ENCODE measurements around the gene COL5A1.

The COL5A1 gene

DNA sequence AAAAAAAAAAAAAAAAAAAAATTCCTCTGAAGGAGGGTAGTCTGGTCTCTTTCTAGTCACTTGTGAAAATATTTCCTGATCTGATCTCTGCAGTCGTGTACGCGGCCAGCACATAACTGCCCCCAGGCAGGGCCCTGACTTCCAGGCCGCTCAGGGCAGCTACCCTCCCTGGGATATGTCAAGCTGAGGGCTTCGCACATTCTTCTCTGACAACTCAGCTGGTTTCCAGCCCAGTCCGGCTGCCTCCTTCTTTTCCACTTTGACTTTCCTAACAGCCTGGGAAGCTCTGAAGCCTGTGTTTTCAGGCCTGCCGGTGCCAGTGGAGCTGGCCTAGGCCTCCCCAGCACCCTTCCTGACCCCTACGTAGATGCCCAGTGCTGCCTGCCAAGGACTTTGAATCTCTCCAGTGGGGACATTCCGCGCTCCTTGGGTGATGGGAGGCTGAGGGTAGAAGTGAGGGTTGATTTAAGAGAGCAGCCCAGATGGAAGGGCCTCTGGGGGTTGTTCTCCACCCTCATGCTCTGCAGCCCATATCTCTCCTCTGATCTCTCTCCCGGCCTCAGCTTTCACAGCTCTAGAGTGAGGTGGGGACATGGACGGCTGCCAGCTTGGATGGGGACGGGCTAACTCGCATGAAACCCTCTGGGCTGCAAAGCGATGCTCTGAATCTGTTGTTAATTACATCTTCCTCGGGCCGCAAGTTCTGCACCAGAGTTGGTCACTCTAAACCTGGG lies 20.7 kb downstream of the COL5A1 start:
- Mint-ChIP-seq H3K9me3 (no peaks in the 10 kb centered on the region), H3K27ac (peak overlapping the region; percentile 58 to 89 (median 80)), H3K4me1 (peaks cover 31% of the 10 kb centered on the region), H3K27me3 (ENCODE audit: low read depth) (no peaks in the 10 kb centered on the region), H3K36me3 (ENCODE audit: low read depth) (peaks cover 28% of the 10 kb centered on the region), H3K4me3 (peak overlapping the region; percentile 40 to 51 (median 45))
- TF ChIP-seq, protein P1, sequence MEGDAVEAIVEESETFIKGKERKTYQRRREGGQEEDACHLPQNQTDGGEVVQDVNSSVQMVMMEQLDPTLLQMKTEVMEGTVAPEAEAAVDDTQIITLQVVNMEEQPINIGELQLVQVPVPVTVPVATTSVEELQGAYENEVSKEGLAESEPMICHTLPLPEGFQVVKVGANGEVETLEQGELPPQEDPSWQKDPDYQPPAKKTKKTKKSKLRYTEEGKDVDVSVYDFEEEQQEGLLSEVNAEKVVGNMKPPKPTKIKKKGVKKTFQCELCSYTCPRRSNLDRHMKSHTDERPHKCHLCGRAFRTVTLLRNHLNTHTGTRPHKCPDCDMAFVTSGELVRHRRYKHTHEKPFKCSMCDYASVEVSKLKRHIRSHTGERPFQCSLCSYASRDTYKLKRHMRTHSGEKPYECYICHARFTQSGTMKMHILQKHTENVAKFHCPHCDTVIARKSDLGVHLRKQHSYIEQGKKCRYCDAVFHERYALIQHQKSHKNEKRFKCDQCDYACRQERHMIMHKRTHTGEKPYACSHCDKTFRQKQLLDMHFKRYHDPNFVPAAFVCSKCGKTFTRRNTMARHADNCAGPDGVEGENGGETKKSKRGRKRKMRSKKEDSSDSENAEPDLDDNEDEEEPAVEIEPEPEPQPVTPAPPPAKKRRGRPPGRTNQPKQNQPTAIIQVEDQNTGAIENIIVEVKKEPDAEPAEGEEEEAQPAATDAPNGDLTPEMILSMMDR (IDR thresholded peaks at IDR 0.05; ENCODE audit: unreplicated experiment in 3 of 3), result no peak

DNA sequence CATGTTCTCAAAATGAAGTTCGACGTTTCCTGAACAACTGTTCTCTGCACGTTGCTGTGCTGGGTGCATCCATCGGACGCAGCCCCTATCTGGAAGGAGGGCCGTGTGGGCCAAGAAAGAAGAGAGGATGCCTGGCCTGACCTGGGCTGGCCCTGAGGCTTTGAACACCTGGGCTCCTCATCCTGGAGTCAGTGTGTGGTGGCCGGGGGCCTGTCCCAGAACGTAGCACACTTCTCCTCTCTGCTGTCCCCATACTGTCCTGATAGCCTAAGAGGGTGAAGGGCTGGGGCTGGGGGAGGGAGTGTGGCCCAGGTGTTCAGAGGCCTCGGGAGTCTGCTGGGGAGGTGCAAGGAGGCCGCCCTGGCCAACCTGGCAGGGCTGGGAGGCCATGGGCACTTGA lies 21.5 kb downstream of the COL5A1 start:
- Mint-ChIP-seq H3K27ac (peak overlapping the region; percentile 58 to 89 (median 80)), H3K27me3 (ENCODE audit: low read depth) (no peaks in the 10 kb centered on the region), H3K4me3 (no peak overlapping the region), H3K36me3 (ENCODE audit: low read depth) (peaks cover 28% of the 10 kb centered on the region), H3K9me3 (no peaks in the 10 kb centered on the region), H3K4me1 (peaks cover 34% of the 10 kb centered on the region)
- TF ChIP-seq, protein P1 (IDR thresholded peaks at IDR 0.05; ENCODE audit: unreplicated experiment in 3 of 3), result no peak

DNA sequence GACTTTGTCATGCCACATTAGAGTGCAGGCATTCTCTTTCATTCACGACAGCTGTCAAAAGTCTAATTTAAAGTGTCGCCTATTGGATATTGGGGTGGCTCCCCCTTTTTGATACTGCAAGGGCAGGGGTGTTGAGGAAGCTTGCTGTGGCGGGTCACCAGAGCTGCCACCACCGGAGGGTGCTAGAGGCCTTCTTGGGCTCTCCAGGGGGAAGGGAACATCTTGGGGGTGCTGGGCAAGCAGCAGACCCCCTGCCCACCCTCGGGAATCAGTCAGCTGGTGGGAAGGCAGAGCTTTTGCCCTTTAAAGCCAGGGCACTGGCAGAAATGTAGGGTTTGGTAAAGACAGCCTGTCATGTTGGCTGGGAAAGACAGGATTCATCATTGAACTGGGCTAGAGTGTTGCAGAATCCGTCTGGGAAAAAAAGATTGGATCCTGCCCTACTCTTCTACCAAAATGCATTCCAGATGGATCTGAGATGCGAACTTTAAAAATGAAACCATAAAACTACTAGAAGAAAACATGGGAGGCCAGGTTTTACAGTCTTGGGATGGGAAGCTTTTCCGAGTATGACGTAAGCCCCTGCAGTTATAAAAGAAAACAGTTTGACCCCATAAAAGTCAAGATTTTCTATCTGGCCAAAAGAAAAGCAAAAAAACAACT lies 22.3 kb downstream of the COL5A1 start:
- Mint-ChIP-seq H3K27me3 (ENCODE audit: low read depth) (no peaks in the 10 kb centered on the region), H3K4me3 (no peak overlapping the region), H3K4me1 (peaks cover 40% of the 10 kb centered on the region), H3K36me3 (ENCODE audit: low read depth) (peaks cover 32% of the 10 kb centered on the region), H3K9me3 (no peaks in the 10 kb centered on the region), H3K27ac (no peak overlapping the region)
- TF ChIP-seq, protein P1 (IDR thresholded peaks at IDR 0.05; ENCODE audit: unreplicated experiment in 3 of 3), result no peak

DNA sequence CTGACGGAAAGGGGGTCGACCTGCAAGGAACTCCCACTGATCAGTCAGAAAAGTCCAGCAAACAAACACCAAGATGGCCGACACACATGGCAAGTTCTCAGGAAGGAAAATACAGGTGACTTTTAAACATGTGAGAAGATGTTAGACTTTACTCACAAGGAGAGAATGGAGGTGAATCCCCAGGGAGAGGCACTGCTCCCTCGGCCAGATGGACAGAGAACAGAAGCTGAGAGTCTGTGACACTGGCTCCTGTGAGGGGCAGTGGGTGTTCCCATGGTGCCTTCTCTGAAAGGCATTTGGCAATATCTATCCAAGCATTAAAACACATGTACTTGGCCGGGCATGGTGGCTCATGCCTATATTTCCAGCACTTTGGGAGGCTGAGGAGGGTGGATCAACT lies 22.8 kb downstream of the COL5A1 start:
- Mint-ChIP-seq H3K4me3 (no peak overlapping the region), H3K27ac (no peak overlapping the region), H3K27me3 (ENCODE audit: low read depth) (no peaks in the 10 kb centered on the region), H3K9me3 (no peaks in the 10 kb centered on the region), H3K36me3 (ENCODE audit: low read depth) (peaks cover 32% of the 10 kb centered on the region), H3K4me1 (peaks cover 44% of the 10 kb centered on the region)
- TF ChIP-seq, protein P1 (IDR thresholded peaks at IDR 0.05; ENCODE audit: unreplicated experiment in 3 of 3), result no peak

DNA sequence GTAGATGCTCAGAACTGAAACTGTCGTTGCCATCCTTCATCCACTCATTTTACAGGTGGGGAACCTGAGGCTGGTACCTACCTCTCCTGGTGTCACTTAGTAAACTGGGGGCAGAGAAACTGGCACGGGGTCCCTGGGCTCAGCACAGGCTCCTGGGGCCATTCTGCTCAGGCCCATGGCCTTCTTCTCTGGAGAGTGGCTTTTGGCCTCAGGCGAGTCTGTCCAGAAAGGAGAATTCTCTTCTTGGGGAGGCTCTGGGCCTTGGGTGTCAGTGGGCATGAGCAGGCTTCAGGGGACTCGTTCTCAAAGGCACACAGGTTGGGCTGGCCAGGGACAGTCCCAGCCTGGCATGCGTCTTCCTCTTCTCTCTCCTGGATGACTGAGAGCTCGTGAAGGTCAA lies 24.6 kb downstream of the COL5A1 start:
- Mint-ChIP-seq H3K4me1 (peaks cover 45% of the 10 kb centered on the region), H3K4me3 (no peak overlapping the region), H3K27ac (no peak overlapping the region), H3K27me3 (ENCODE audit: low read depth) (no peaks in the 10 kb centered on the region), H3K36me3 (ENCODE audit: low read depth) (peaks cover 25% of the 10 kb centered on the region), H3K9me3 (no peaks in the 10 kb centered on the region)
- TF ChIP-seq, protein P1 (IDR thresholded peaks at IDR 0.05; ENCODE audit: unreplicated experiment in 3 of 3), result no peak

Measured in nephron (organoid).